PC-9 (cell line): ENCODE results near the gene PRELP. TPM values are rescaled to one million over a fixed set of nuclear protein-coding genes. Genes with fewer than 3 reads are reported as not detected.

ENCODE experiments used
- BruUV-seq: library from RNA; stranded (reverse); fragments of 400-500 nt; replicated peaks from 2 replicates; lab custom pipeline; 2021; lab: Mats Ljungman, UMichigan
- CTCF ChIA-PET: fragments of 300-600 bp; sonication (Branson Sonifier 250); formaldehyde crosslinking; loops from one replicate; lab custom pipeline; 2022; ENCODE audit warnings: antibody characterized with exemption; lab: Charles Lee
- POLR2A ChIA-PET: fragments of 300-600 bp; sonication (Branson Sonifier 250); formaldehyde crosslinking; loops from one replicate; lab custom pipeline; 2022; ENCODE audit warnings: antibody characterized with exemption; ENCODE audit not compliant: unreplicated experiment; lab: Charles Lee
- DNase-seq, 2 experiments: peaks; one replicate each; pipeline versions ENCODE4 v3.0.0 to v3.0.0-alpha.2; 2015 to 2022; ENCODE audit warnings: mixed read lengths in 1 of 2
- H2AFZ ChIP-seq: fragments of 200-600 bp; sonication (generic); 2 replicates; pipeline ENCODE4 v1.8.1; 2017; ENCODE audit warnings: antibody characterized with exemption
- H3F3A ChIP-seq: fragments of 200-600 bp; sonication (generic); 2 replicates; pipeline ENCODE4 v1.8.1; 2017; ENCODE audit warnings: antibody characterized with exemption, mild to moderate bottlenecking, low read depth; ENCODE audit not compliant: insufficient read depth
- H3K27ac ChIP-seq: fragments of 200-600 bp; sonication (generic); 2 replicates; pipeline ENCODE4 v1.6.1; 2016; ENCODE audit warnings: mixed run types
- H3K27me3 ChIP-seq: fragments of 200-600 bp; sonication (generic); 2 replicates; pipeline ENCODE4 v1.6.1; 2016; ENCODE audit warnings: low read depth, mixed run types; ENCODE audit not compliant: insufficient read depth
- H3K36me3 ChIP-seq: fragments of 200-600 bp; sonication (generic); 2 replicates; pipeline ENCODE4 v1.6.1; 2016; ENCODE audit warnings: low read depth, mixed run types
- H3K4me1 ChIP-seq: fragments of 200-600 bp; sonication (generic); replicated peaks from 2 replicates; pipeline ENCODE4 v1.6.1; 2016; ENCODE audit warnings: mixed run types; ENCODE audit not compliant: insufficient read depth
- H3K4me2 ChIP-seq: fragments of 200-600 bp; sonication (generic); 2 replicates; pipeline ENCODE4 v1.6.1; 2017; ENCODE audit warnings: mixed run types
- H3K4me3 ChIP-seq: fragments of 200-600 bp; sonication (generic); 2 replicates; pipeline ENCODE4 v1.6.1; 2016; ENCODE audit warnings: mixed run types
- H3K79me2 ChIP-seq: fragments of 200-600 bp; sonication (generic); 2 replicates; pipeline ENCODE4 v1.6.1; 2017; ENCODE audit warnings: low read depth, mixed run types
- H3K9me2 ChIP-seq: fragments of 200-600 bp; sonication (generic); 2 replicates; pipeline ENCODE4 v1.8.1; 2017; ENCODE audit warnings: mild to moderate bottlenecking; ENCODE audit not compliant: insufficient read depth
- H3K9me3 ChIP-seq: fragments of 200-600 bp; sonication (generic); 2 replicates; pipeline ENCODE4 v1.8.1; 2016; ENCODE audit warnings: low read depth; ENCODE audit not compliant: insufficient read depth
- H4K20me1 ChIP-seq: fragments of 200-600 bp; sonication (generic); 2 replicates; pipeline ENCODE4 v1.8.1; 2017; ENCODE audit not compliant: insufficient read depth
- EZH2 ChIP-seq: fragments of 200-600 bp; sonication (generic); IDR thresholded peaks from 2 replicates; pipeline ENCODE4 v1.8.0; 2017; ENCODE audit warnings: antibody characterized with exemption, low read depth
- intact Hi-C: fragments of 100-400 bp; cut with micrococcal nuclease; formaldehyde crosslinking; loops from one replicate; pipeline ENCODE4 v1.10.0; 2022; ENCODE audit not compliant: unreplicated experiment
- total RNA-seq: library from RNA; stranded (reverse); gene quantifications from 2 replicates; pipeline ENCODE4 v1.2.3, GENCODE V29; 2021
- TF ChIP-seq, protein P1 (sequence below): fragments of 200-600 bp; sonication (generic); conservative IDR thresholded peaks from 2 replicates; pipeline ENCODE4 v1.6.1; 2017; ENCODE audit warnings: mixed run types, antibody characterized with exemption, mild to moderate bottlenecking, moderate library complexity

Gene PRELP
- total RNA-seq, 1 experiment from 2014 or later = not detected

DNA sequence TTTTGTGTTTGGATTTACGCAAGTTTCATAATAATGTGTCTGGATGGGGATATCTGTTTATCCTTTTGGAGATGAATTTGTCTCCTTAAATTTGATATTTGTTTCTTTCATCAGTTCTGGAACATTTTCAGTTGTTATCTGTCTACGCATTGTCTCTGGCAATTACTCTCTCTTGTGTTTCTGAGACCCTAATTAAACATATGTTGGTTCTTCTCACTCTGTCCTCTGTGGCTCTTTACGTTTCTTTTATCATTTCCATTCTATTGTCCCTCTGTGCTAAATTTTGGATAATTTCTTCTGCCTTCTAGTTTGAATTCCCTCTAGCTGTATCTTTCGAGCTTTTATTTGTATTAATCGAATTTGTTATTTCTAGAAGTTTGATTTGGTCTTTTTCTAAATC, 17.5 kb upstream of the PRELP start:
- no peaks in the 10 kb centered on the region for H3K9me3 ChIP-seq
- peaks cover 7% of the 10 kb centered on the region; the same call in 1 of the 2 replicates for H3K27me3 ChIP-seq
- H4K20me1 ChIP-seq = no peaks in the 10 kb centered on the region
- intact Hi-C loops = no loop called here
- no peaks in the 10 kb centered on the region for H3K36me3 ChIP-seq
- H2AFZ ChIP-seq = no peak overlapping the region
- no peak overlapping the region for H3K4me2 ChIP-seq
- ChIA-PET CTCF (no interaction called here), POLR2A (no interaction called here)
- BruUV-seq = no TSS peak
- TF ChIP-seq EZH2 = no peak
- TF ChIP-seq, protein P1, sequence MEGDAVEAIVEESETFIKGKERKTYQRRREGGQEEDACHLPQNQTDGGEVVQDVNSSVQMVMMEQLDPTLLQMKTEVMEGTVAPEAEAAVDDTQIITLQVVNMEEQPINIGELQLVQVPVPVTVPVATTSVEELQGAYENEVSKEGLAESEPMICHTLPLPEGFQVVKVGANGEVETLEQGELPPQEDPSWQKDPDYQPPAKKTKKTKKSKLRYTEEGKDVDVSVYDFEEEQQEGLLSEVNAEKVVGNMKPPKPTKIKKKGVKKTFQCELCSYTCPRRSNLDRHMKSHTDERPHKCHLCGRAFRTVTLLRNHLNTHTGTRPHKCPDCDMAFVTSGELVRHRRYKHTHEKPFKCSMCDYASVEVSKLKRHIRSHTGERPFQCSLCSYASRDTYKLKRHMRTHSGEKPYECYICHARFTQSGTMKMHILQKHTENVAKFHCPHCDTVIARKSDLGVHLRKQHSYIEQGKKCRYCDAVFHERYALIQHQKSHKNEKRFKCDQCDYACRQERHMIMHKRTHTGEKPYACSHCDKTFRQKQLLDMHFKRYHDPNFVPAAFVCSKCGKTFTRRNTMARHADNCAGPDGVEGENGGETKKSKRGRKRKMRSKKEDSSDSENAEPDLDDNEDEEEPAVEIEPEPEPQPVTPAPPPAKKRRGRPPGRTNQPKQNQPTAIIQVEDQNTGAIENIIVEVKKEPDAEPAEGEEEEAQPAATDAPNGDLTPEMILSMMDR = no peak
- no peak for DNase-seq
- no peaks in the 10 kb centered on the region for H3K79me2 ChIP-seq
- H3K4me3 ChIP-seq = no peak overlapping the region
- peaks cover 7% of the 10 kb centered on the region for H3K4me1 ChIP-seq
- no peaks in the 10 kb centered on the region; the same call in 1 of the 2 replicates for H3F3A ChIP-seq
- H3K9me2 ChIP-seq = no peaks in the 10 kb centered on the region
- H3K27ac ChIP-seq = no peak overlapping the region

DNA sequence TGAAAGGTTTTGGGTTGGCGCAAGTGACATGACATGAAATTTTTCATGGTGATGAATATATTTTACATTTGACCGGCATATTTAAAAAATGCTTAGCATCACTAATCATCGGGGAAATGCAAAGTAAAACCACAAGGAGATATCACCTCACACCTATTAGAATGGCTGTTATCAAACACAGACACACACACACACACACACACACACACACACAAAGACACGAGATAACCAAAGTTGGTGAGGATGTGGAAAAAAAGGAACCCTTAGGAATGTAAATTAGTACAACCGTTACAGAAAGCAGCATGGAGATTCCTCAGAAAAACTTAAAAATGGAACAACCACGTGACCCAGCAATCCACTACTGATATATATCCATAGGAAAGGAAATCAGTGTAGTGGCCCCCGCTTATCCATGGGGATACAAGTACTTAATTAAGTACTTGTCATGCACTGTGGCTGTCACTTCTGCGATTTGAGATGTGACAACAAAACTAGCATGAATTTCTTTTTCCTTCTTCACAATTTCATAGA, 15.9 kb upstream of the PRELP start:
- ChIA-PET CTCF (no interaction called here), POLR2A (no interaction called here)
- no peak overlapping the region for H2AFZ ChIP-seq
- H3K4me2 ChIP-seq = no peak overlapping the region
- H4K20me1 ChIP-seq = no peaks in the 10 kb centered on the region
- DNase-seq = no peak
- H3K9me3 ChIP-seq = no peaks in the 10 kb centered on the region
- no peaks in the 10 kb centered on the region for H3K9me2 ChIP-seq
- H3K27me3 ChIP-seq = no peaks in the 10 kb centered on the region
- intact Hi-C loops = no loop called here
- no peak overlapping the region for H3K4me3 ChIP-seq
- H3K79me2 ChIP-seq = no peaks in the 10 kb centered on the region
- peaks cover 5% of the 10 kb centered on the region; the same call in 1 of the 2 replicates for H3F3A ChIP-seq
- BruUV-seq = no TSS peak
- H3K4me1 ChIP-seq = peaks cover 23% of the 10 kb centered on the region
- H3K36me3 ChIP-seq = no peaks in the 10 kb centered on the region
- H3K27ac ChIP-seq = no peak overlapping the region
- no peak for TF ChIP-seq EZH2
- TF ChIP-seq, protein P1 = no peak

- Histone ChIP-seq H2AFZ (no peak overlapping the region), H3K27me3 (no peaks in the 10 kb centered on the region), H3K4me1 (peaks cover 24% of the 10 kb centered on the region), H3K9me2 (no peaks in the 10 kb centered on the region), H3K4me2 (no peak overlapping the region), H4K20me1 (no peaks in the 10 kb centered on the region), H3K4me3 (no peak overlapping the region), H3K36me3 (no peaks in the 10 kb centered on the region), H3K9me3 (no peaks in the 10 kb centered on the region), H3F3A (peaks cover 5% of the 10 kb centered on the region; the same call in 1 of the 2 replicates), H3K27ac (no peak overlapping the region), H3K79me2 (no peaks in the 10 kb centered on the region)
- DNase-seq = no peak
- intact Hi-C loops = no loop called here
- BruUV-seq = no TSS peak
- ChIA-PET POLR2A (no interaction called here), CTCF (no interaction called here)
- no peak for TF ChIP-seq EZH2
- TF ChIP-seq, protein P1 = no peak
Measured at GRCh38 chr1:203461717-203462116, 13.9 kb upstream of the PRELP start.
